Endothelial cell of umbilical vein (primary cell): ENCODE measurements around the gene GRIK3. TPM values are rescaled to one million over a fixed set of nuclear protein-coding genes. Genes with fewer than 3 reads are reported as not detected.
"Not testable (repeated sequence)": the region's sequence is repeated elsewhere in the genome, so short reads cannot be mapped to it uniquely, and the experiment has no call there.

Source experiments
- BruUV-seq: library from RNA; stranded (reverse); fragments of 400-500 nt; replicated peaks from 2 replicates; lab custom pipeline; 2021; lab: Mats Ljungman, UMichigan
- CTCF ChIA-PET: fragments of 300-600, 350-600 bp; sonication (Branson Sonifier 250); formaldehyde crosslinking; loops from one replicate; lab custom pipeline; 2021; ENCODE audit warnings: antibody characterized with exemption, inconsistent platforms; lab: Charles Lee
- POLR2A ChIA-PET: fragments of 300-600, 350-600 bp; sonication (Branson Sonifier 250); formaldehyde crosslinking; loops from one replicate; lab custom pipeline; 2021; ENCODE audit warnings: antibody characterized with exemption, inconsistent platforms; lab: Charles Lee
- DNase-seq: peaks from one replicate; pipeline ENCODE4 v3.0.0-alpha.2; 2011; ENCODE audit warnings: low read depth, low spot score
- FAIRE-seq: peaks from 2 replicates; lab custom pipeline; 2011; peaks lifted over from hg19 to GRCh38; lab: Jason Lieb, UNC
- H2AFZ ChIP-seq: 2 replicates; pipeline ENCODE4 v1.6.0; 2012; ENCODE audit warnings: low read depth, low read length, control low read depth, inconsistent platforms
- H3K27ac ChIP-seq: 2 replicates; pipeline ENCODE4 v1.5.1; 2011; ENCODE audit warnings: low read depth, mild to moderate bottlenecking, control low read depth, low read length, moderate library complexity; ENCODE audit not compliant: insufficient read depth
- H3K27me3 ChIP-seq, 2 experiments: 2 replicates each; pipeline versions ENCODE4 v1.6.0 to v1.6.1; 2011; ENCODE audit warnings: low read length in 2 of 2, mixed read lengths in 1 of 2; ENCODE audit not compliant: control insufficient read depth in 2 of 2, insufficient read depth in 2 of 2
- H3K36me3 ChIP-seq, 2 experiments: 2 replicates in 1 of 2; 3 replicates in 1 of 2; pipeline ENCODE4 v1.5.1; 2011; ENCODE audit warnings: low read length in 2 of 2, mild to moderate bottlenecking in 1 of 2, moderate library complexity in 1 of 2; ENCODE audit not compliant: control insufficient read depth in 2 of 2, insufficient read depth in 2 of 2; ENCODE audit errors: extremely low read depth in 1 of 2
- H3K4me1 ChIP-seq: 3 replicates; pipeline ENCODE4 v1.5.1; 2011; ENCODE audit warnings: mild to moderate bottlenecking, low read length; ENCODE audit not compliant: control insufficient read depth, insufficient read depth; ENCODE audit errors: extremely low read depth
- H3K4me2 ChIP-seq: 2 replicates; pipeline ENCODE4 v1.6.1; 2011; ENCODE audit warnings: low read length, control low read depth, mixed read lengths; ENCODE audit not compliant: insufficient read depth
- H3K4me3 ChIP-seq, 3 experiments: fragments of 200-600 bp in 1 of 3; sonication (generic), shearing (Covaris generic) in 1 of 3; replicated peaks in 1 of 3; 2 replicates each; pipeline ENCODE4 v1.5.1; 2011 to 2016; ENCODE audit warnings: control low read depth in 3 of 3, low read length in 3 of 3, mild to moderate bottlenecking in 2 of 3, inconsistent platforms in 1 of 3, low read depth in 1 of 3, moderate library complexity in 1 of 3; ENCODE audit not compliant: insufficient read depth in 1 of 3
- H3K79me2 ChIP-seq: 2 replicates; pipeline ENCODE4 v1.6.0; 2012; ENCODE audit warnings: low read length, inconsistent platforms; ENCODE audit not compliant: control insufficient read depth, insufficient read depth
- H3K9ac ChIP-seq: replicated peaks from 2 replicates; pipeline ENCODE3; 2011; ENCODE audit warnings: low read length, control low read depth; ENCODE audit not compliant: insufficient read depth; ENCODE audit errors: extremely low read depth
- H3K9me1 ChIP-seq: replicated peaks from 3 replicates; pipeline ENCODE4 v1.6.0; 2011; ENCODE audit warnings: mild to moderate bottlenecking, low read length; ENCODE audit not compliant: control insufficient read depth, insufficient read depth; ENCODE audit errors: extremely low read depth
- H3K9me3 ChIP-seq: replicated peaks from 2 replicates; pipeline ENCODE4 v1.5.1; 2012; ENCODE audit warnings: low read length, inconsistent platforms; ENCODE audit not compliant: control insufficient read depth, insufficient read depth
- H4K20me1 ChIP-seq: replicated peaks from 2 replicates; pipeline ENCODE3; 2011; ENCODE audit warnings: mild to moderate bottlenecking, low read length; ENCODE audit not compliant: control insufficient read depth, insufficient read depth; ENCODE audit errors: extremely low read depth
- CTCF ChIP-seq, 2 donors: IDR thresholded peaks; 1 replicate in 1 of 2; 2 replicates in 1 of 2; pipeline ENCODE4 v1.5.1; 2011; ENCODE audit warnings: low read length in 2 of 2, mild to moderate bottlenecking in 2 of 2, moderate library complexity in 2 of 2, control low read depth in 1 of 2, inconsistent platforms in 1 of 2, low read depth in 1 of 2; ENCODE audit not compliant: insufficient read depth in 1 of 2; ENCODE audit errors: extremely low read depth in 1 of 2
- EZH2 ChIP-seq: IDR thresholded peaks from 2 replicates; pipeline ENCODE4 v1.6.1; 2012; ENCODE audit warnings: borderline replicate concordance, low read depth, mild to moderate bottlenecking, moderate library complexity, low read length, inconsistent platforms; ENCODE audit not compliant: severe bottlenecking
- FOS ChIP-seq: IDR thresholded peaks from 2 replicates; pipeline ENCODE4 v1.6.1; 2011; ENCODE audit warnings: mild to moderate bottlenecking, low read length, moderate library complexity, borderline replicate concordance; ENCODE audit not compliant: insufficient read depth
- GATA2 ChIP-seq: IDR thresholded peaks from 2 replicates; pipeline ENCODE4 v1.7.0; 2011; ENCODE audit warnings: low read depth, mild to moderate bottlenecking, moderate library complexity, mixed read lengths, low read length; ENCODE audit not compliant: insufficient read length, insufficient read depth
- JUN ChIP-seq: IDR thresholded peaks from 2 replicates; pipeline ENCODE4 v1.6.1; 2011; ENCODE audit warnings: borderline replicate concordance, low read depth; ENCODE audit not compliant: insufficient read length, insufficient read depth
- MAX ChIP-seq: IDR thresholded peaks from 2 replicates; pipeline ENCODE4 v1.6.1; 2011; ENCODE audit not compliant: insufficient read depth, insufficient read length
- MYC ChIP-seq: IDR thresholded peaks from one replicate; pipeline ENCODE4 v1.6.1; 2011; ENCODE audit warnings: mild to moderate bottlenecking, low read depth, low read length
- POLR2A ChIP-seq: IDR thresholded peaks from 2 replicates; pipeline ENCODE4 v1.6.1; 2012; ENCODE audit warnings: low read depth, mild to moderate bottlenecking, control low read depth, low read length
- POLR2AphosphoS5 ChIP-seq: IDR thresholded peaks from 2 replicates; pipeline ENCODE4 v1.6.1; 2012; ENCODE audit warnings: low read depth, mild to moderate bottlenecking, control low read depth, low read length, moderate library complexity; ENCODE audit not compliant: insufficient read depth
- dilution Hi-C: fragments of 300-500 bp; cut with MboI; formaldehyde crosslinking; loops from one replicate; pipeline ENCODE4 v1.15.0; 2019; ENCODE audit warnings: low sequenced_read_pairs; ENCODE audit not compliant: extremely low pct_ligation_motif_present
- intact Hi-C: fragments of 100-400 bp; cut with micrococcal nuclease; formaldehyde crosslinking; loops from one replicate; pipeline ENCODE4 v1.10.0; 2022
- polyA plus RNA-seq, 4 experiments: library from polyadenylated mRNA; depleted of rRNA in 3 of 4; stranded (reverse) in 3 of 4; unstranded in 1 of 4; fragments of >200 nt; gene quantifications; 2 replicates each; pipeline versions ENCODE4 v1.2.1 to v1.2.3, GENCODE V29; 2011 to 2012; ENCODE audit warnings: missing spikeins in 1 of 4
- total RNA-seq: library from RNA; stranded (reverse); gene quantifications from 2 replicates; pipeline ENCODE4 v1.2.3, GENCODE V29; 2021

GRIK3 gene
- total and polyA plus RNA-seq, 2 donors (not counting 3 experiments of a cell fraction or from before 2014, with no cell fraction given), result not detected

GRCh38 chr1:36909946-36910725 is 124.2 kb downstream of the GRIK3 start:
- FAIRE-seq (no peak), DNase-seq (no peak)
- intact Hi-C loops (no loop called here), dilution Hi-C loops (no loop called here)
- BruUV-seq, result no TSS peak
- Histone ChIP-seq H2AFZ (no peak overlapping the region), H3K27ac (no peak overlapping the region), H3K9ac (no peak overlapping the region), H3K36me3 (no peaks in the 10 kb centered on the region), H3K4me3 (no peak overlapping the region), H3K4me1 (no peaks in the 10 kb centered on the region), H4K20me1 (no peaks in the 10 kb centered on the region), H3K27me3 (no peaks in the 10 kb centered on the region), H3K79me2 (no peaks in the 10 kb centered on the region), H3K4me2 (no peak overlapping the region), H3K9me3 (no peaks in the 10 kb centered on the region), H3K9me1 (no peaks in the 10 kb centered on the region)
- ChIA-PET CTCF (no interaction called here), POLR2A (no interaction called here)
- TF ChIP-seq EZH2 (no peak), POLR2A (no peak), CTCF (IDR thresholded peaks at IDR 0.05; ENCODE audit: extremely low read depth in 1 of 2, insufficient read depth in 1 of 2, low read depth in 1 of 2, low read length in 2 of 2) (no peak), MYC (no peak), GATA2 (no peak), FOS (no peak), POLR2AphosphoS5 (no peak), MAX (no peak), JUN (no peak)

- H3K4me1 ChIP-seq, H3K27me3 ChIP-seq, H4K20me1 ChIP-seq, H2AFZ ChIP-seq, H3K9me3 ChIP-seq, BruUV-seq, POLR2A ChIA-PET, H3K27ac ChIP-seq, DNase-seq, H3K79me2 ChIP-seq, H3K36me3 ChIP-seq, CTCF ChIA-PET, H3K4me2 ChIP-seq, dilution Hi-C loops, FAIRE-seq, H3K9me1 ChIP-seq, intact Hi-C loops, H3K9ac ChIP-seq, H3K4me3 ChIP-seq: not testable (repeated sequence)
Measured at GRCh38 chr1:36909359-36909758, 125.0 kb downstream of the GRIK3 start.
